ACHN (cell line): ENCODE data around the gene CDX2.
A peak's percentile ranks its signal among the peaks of the same experiment; 100 is the strongest.
"Not testable (repeated sequence)": the region's sequence is repeated elsewhere in the genome, so short reads cannot be mapped to it uniquely, and the experiment has no call there.

Experiments
- DNase-seq: peaks from one replicate; pipeline ENCODE4 v3.0.0-alpha.2; 2015
- in situ Hi-C: cut with HindIII; loops from 2 replicates; pipeline ENCODE4 v1.10.0; 2017; ENCODE audit warnings: low sequenced_read_pairs, low pct_ligation_motif_present, low pct_unique_long_range_greater_than_20kb

The CDX2 gene

DNA sequence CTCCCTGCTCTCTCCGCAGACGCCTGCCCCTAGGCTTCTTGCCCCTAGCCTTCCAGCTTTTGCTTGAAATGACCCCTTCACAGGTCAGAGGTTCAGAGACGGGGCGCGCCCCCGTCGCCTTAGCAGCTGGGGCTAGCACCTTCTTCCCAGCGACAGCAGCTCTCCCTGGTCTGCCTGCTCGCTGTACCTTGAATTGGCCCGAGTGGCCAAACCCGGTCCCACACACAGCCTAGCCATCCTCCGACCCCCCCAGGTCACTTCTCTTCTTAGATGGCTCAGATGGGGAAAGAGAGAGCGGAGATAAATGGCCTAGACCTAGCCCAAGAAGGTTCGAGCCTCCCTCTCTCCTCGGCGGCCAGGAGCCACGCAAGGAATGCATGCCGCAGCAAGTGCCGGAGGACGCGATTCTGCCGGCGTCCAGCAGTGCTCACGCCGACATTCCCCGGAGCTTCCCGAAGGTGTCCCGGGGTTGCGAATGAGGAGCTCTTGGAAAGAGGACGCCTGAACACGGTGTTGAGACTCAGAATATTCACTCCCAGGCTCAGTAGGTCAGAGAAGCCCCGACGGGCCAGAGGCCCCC lies 1.3 kb downstream of the CDX2 start:
- DNase-seq, result no peak
- in situ Hi-C loops, result no loop called here

DNA sequence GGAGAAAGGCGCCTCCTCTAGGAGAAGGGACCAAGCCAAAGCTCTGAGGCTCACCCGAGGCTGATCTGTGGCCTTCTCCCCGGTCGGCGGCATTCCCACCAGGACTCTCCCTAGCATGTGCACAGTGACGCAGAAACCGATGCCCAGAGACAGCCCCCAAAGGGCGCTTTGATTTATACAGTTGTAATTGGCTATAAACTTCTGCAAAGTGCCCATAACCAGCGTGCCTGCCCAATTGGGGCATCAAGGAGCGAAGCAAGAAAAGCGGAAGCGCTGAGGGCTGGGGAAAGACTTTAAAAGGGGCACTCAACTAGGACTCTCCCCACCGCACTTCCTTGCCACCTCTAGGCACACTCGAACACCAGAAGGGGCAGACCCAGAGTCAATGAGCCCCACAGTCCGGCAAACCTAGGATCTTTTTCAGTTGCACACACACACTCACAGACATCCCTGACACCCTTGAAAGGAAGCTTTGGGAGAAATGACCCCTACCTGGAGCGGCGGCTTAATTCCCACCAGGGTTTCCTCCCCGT lies 1.8 kb downstream of the CDX2 start:
- in situ Hi-C loops, result no loop called here
- DNase-seq, result no peak

DNA sequence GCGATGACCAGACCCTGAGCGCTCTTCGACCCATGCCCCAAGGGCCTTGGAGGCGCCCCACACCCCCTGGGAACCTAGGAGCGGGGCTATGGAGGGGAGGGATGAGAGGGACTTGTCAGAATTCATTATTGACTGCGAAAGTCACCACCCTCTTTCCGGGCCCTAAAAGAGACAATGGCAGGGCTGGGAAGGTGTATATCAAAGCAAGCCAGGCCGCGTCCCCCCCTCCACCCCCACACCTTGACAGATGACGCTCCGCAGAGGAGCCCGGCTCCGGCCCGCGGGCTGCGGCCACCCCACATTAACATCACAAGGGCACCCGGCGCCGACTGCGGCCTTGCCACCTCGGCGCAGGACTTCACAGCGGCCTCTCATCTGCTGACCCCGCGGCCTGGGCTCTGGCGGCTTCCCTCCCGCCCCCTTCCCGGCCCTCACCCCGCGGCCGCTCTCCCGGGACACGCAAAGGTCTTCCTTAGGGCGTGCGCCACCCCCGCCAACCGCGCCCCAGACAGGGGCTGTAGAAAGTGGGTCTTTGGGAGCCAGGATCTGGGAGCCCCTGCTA lies 2.4 kb downstream of the CDX2 start:
- in situ Hi-C loops, result no loop called here
- no peak for DNase-seq

DNA sequence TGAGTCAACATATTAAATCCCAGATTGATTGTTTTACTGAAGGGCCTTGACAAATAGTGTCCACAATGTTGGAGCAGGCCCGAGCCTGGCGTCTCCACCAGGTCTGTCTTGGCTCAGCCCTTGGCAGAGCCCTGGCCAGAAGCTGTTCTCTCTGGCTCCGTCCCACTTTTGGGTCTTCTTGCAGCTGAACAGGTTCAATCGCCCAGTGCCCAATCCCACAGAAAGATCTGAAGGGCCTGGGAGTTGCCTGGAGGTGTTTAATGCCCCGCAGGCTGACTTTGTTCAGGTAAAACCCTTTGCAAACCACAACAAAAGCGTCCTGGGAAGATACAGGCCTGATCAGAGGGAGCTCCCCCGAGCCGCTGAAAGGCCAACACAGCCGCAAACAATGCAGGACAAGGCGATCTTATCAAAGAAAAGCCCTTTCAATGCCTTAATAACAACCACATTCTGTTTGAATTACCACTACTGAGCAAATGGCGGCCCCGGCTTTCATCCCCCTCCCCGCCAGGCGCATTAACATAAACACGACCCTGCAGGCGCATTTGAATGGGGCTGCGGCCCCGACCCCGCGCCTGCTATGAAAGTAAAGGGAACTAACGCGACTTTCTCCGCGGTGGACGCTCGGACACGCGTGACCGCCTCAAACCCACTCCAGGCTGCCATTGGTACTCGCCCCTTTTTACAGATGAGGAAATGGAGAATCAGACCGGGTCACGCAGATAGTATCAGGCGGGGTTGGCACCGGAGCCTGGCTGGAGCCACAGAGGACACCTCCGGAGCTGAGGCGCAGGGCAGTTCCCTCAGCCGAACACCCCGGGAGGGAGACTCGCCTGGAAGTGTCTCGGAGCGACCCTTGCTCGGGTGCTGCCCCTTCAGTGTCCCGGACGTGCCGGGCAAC lies 3.1 kb downstream of the CDX2 start:
- in situ Hi-C loops, result no loop called here
- no peak for DNase-seq

DNA sequence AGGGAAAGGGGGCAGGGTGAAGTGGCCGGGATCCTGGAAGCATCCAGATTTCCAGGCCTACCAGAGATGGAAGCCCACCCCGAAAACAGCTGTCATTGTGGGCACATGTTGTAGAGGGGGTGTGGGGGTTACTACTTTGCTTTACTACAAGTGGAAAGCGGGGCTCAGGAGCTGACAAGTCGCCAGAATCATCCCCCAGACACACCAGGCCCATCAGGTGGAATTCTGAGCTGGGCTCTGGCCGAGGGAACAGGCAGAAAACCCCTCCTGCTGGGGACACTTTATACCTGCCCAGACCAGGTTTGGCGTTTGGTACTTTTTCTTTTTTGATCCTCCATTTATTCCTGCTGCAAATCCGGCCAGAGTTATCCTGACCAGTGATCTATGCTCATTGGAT lies 3.8 kb downstream of the CDX2 start:
- DNase-seq, result no peak
- in situ Hi-C loops, result no loop called here

DNA sequence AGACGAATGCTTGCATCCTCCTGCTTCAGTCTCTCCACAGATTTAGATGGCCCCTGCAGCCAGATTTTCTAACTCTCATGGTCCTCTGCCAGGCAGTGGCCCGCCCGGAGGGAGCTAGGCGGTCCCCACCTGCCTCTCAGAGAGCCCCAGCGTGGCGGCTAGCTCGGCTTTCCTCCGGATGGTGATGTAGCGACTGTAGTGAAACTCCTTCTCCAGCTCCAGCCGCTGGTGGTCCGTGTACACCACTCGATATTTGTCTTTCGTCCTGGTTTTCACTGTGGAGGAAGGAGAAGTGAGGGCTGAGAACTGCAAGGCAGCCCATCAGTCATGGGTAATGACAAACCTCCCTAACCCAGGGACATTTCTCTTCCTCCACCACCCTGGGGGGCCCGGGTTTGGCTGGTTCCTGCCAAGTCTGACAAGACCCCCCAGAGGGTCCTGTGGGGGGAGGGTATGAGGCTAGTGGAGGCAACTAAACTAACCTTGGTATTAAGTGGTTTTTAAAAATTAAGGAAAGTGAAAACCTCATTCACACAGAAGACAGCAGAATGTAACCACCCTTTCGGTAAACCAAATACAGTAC lies 4.3 kb downstream of the CDX2 start:
- DNase-seq, result no peak
- in situ Hi-C loops, result no loop called here

GRCh38 chr13:27964206-27964605 lies 4.9 kb downstream of the CDX2 start:
- in situ Hi-C loops, DNase-seq: not testable (repeated sequence)

DNA sequence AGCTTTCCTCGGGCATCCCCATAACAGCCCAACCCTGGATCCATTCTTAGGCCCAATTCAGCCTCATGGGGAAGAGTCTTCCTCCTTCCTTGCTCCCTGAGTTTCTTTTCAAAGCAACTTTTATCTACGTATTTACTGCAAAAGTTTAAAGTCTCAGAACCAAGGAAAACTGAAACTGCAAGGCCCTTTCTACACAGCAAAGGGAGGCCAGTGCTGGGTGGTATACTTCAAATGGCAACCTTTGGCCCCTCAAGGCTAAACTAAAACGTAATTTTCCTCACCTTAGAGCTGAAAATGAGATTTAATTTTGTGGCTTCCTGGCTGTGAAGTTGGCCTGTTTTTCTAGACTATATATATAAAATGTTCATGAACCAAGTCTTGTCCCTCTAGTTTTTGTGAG lies 5.6 kb downstream of the CDX2 start:
- in situ Hi-C loops, result no loop called here

GRCh38 chr13:27962982-27963381 lies 6.1 kb downstream of the CDX2 start:
- no peak for DNase-seq
- in situ Hi-C loops, result no loop called here

More for the DNA sequence above, 5.6 kb downstream of the CDX2 start:
- DNase-seq, result no peak

- no peak for DNase-seq
- in situ Hi-C loops, result no loop called here
These were observed 6.8 kb downstream of the CDX2 start for GRCh38 chr13:27962128-27962841.

DNA sequence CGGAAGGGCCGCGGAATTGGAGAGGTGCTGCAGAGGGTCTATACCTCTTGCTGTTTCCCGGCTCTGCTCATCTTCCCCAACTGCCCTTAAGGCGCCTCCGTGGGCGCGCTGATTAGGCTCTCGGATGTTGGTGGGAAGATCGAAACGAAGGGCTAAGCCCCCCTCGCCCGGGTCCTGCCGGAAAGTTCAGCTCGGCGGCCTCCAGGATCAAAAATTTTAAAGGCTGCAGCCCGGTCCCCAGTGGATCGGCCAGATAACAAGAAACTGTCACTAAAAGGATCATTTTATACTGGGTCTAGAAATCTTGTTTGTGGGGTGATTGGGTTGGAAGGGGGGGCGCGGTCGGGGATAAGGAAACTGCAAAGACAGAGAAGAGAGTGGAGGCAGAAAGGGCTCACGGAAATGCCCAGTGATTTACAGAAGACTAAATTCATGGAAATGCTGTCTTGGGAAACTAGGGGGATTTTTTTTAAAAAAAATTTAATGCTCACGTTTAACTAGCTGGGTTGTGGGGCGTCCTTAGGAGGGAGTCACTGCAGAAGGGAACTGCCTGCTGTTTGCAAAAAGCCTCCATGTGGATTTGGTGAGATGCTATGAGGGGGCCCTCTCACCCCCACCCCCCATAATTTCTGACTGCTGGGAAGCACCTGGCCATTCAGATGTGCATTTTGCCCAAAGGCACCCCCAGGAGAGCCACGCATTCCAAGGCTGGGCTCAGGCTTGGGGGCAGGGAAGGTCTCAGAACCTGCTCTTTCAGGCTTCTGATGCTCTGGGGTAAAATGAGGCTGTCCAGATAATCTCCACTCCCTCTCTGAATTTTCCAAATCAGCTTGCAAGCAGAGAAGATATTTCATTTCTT lies 7.7 kb downstream of the CDX2 start:
- in situ Hi-C loops, result no loop called here
- DNase-seq, result no peak

DNA sequence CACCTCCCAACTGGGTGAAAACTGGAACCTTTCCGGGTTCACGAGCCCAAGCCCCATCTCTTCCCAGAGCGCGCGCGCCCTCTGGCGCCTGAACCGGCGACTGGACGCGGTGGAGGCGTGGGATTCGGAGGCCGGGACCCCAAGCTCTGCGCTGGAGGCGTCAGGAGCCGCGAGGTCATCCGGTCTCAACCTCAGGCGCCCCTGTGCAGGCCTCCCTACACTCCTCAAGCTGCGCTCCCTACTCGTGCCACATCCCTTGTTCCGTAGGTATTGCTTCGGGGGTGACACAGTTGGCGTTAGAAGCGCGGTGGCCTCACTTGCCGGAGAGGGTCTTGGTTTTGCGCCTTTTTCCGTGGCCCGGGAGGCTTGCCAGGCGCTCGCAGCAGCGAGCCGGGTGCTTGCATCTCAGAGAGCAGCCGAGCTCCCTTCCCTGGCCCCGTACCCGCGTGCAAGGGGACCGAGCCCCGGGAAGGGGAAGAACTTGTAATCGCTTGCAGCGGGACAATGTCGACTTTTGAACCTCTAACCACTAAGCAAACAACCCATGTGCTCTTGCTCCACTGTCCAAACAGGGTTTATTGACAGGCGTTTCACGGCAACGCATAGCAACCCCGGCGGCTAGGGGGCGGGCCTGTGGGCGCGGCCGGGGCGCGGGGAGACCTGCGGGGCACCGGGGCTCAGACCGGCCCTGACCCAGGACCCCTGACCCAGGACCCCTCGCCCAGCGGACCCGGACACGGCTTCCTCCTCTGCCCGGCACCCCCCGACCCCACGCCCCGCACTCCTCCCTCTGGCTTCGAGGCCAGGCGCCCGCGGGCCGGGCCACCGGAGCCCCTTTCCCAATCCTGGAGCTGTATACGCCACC lies 8.5 kb downstream of the CDX2 start:
- peak; percentile 77 for DNase-seq
- in situ Hi-C loops, result no loop called here

- in situ Hi-C loops, result no loop called here
- DNase-seq, result no peak
These were observed 9.1 kb downstream of the CDX2 start for GRCh38 chr13:27959976-27960361.

DNA sequence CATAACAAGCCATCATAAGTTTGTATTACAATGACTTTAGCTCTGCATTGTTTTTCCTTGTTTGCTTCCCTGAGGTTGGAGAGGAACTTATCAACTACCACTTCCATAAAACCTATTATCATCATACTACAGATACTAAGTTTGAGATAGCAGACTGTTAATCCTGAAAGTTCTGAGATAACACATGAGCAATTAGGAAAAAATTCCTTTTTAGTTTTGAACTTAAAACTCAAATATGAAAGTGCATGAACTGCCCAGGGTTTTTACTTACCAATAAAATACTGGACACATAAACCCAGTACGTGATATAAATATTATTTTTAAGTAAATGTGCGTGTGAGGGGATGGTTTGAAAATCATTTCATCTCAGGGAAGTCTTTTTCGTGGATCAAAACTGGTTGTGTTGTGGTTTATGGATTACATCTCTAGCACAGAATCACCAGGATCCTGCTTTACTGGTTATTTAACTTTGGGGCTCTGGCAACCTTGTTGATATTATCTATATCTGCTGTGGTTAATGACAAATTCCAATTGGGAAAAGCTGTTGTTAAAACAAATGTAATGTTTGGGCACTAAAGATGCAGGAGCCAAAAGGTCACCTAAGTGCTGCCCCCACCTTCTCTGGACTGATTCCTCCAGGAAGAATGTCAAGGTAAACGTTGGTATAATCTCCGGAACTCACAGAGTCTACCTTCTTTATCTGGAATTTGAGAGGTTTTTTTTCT lies 12.4 kb downstream of the CDX2 start:
- in situ Hi-C loops, result no loop called here
- DNase-seq, result no peak

GRCh38 chr13:27955014-27955591 lies 14.0 kb downstream of the CDX2 start:
- in situ Hi-C loops, result no loop called here
- DNase-seq, result no peak

- in situ Hi-C loops, result no loop called here
- DNase-seq, result no peak
These were observed 14.7 kb downstream of the CDX2 start for GRCh38 chr13:27954406-27954851.
